GM13976 (cell line): ENCODE results near the gene ASPHD1.
"Not testable (repeated sequence)": the region's sequence is repeated elsewhere in the genome, so short reads cannot be mapped to it uniquely, and the experiment has no call there.

Source experiments
- DNase-seq: peaks from one replicate; pipeline ENCODE4 v3.0.0; 2012; ENCODE audit warnings: low spot score
- in situ Hi-C: fragments of 300-500 bp; cut with MboI; formaldehyde crosslinking; loops from one replicate; pipeline ENCODE4 v1.12.0; 2022; ENCODE audit warnings: low sequenced_read_pairs, mixed read lengths, inconsistent platforms; ENCODE audit not compliant: unreplicated experiment
- TF ChIP-seq, protein P1 (sequence below): IDR thresholded peaks from 2 replicates; pipeline ENCODE4 v1.5.1; 2012; ENCODE audit warnings: borderline replicate concordance, mild to moderate bottlenecking; ENCODE audit not compliant: insufficient read depth; ENCODE audit errors: extremely low read depth, missing control alignments, control extremely low read depth

The ASPHD1 gene

DNA sequence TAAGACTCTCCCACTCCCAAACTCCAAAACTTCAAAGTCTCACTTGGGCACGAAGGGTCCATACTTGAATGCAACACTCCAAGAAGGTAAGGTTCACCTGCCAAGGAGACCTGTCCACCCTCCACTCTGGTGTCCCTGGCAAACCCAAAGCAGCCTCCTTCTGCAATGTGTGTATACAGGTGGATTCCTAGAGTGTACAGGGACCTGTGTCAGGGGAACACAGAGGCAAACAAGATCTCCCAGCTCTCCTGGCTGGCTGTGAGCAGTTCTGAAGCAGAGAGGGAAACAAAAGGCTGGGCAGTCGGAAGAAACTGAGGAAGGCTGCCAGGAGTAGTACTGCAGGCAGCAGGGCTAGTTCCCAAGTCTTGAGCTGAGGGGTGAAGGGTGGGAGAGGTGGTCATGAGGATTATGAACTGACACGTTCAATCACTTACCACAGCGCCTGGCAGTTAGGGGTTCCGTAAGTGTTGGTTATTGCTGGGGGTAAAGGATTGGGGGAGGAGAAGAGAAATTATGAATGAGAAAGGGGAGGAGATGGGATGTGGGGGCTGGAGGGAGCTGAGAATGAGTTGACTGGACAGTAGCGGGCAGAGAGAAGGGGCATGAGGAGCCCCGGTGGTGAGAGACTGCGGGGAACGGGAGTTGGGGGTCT, 24.9 kb downstream of the ASPHD1 start:
- TF ChIP-seq, protein P1, sequence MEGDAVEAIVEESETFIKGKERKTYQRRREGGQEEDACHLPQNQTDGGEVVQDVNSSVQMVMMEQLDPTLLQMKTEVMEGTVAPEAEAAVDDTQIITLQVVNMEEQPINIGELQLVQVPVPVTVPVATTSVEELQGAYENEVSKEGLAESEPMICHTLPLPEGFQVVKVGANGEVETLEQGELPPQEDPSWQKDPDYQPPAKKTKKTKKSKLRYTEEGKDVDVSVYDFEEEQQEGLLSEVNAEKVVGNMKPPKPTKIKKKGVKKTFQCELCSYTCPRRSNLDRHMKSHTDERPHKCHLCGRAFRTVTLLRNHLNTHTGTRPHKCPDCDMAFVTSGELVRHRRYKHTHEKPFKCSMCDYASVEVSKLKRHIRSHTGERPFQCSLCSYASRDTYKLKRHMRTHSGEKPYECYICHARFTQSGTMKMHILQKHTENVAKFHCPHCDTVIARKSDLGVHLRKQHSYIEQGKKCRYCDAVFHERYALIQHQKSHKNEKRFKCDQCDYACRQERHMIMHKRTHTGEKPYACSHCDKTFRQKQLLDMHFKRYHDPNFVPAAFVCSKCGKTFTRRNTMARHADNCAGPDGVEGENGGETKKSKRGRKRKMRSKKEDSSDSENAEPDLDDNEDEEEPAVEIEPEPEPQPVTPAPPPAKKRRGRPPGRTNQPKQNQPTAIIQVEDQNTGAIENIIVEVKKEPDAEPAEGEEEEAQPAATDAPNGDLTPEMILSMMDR: no peak
- in situ Hi-C loops: no loop called here
- no peak for DNase-seq

DNA sequence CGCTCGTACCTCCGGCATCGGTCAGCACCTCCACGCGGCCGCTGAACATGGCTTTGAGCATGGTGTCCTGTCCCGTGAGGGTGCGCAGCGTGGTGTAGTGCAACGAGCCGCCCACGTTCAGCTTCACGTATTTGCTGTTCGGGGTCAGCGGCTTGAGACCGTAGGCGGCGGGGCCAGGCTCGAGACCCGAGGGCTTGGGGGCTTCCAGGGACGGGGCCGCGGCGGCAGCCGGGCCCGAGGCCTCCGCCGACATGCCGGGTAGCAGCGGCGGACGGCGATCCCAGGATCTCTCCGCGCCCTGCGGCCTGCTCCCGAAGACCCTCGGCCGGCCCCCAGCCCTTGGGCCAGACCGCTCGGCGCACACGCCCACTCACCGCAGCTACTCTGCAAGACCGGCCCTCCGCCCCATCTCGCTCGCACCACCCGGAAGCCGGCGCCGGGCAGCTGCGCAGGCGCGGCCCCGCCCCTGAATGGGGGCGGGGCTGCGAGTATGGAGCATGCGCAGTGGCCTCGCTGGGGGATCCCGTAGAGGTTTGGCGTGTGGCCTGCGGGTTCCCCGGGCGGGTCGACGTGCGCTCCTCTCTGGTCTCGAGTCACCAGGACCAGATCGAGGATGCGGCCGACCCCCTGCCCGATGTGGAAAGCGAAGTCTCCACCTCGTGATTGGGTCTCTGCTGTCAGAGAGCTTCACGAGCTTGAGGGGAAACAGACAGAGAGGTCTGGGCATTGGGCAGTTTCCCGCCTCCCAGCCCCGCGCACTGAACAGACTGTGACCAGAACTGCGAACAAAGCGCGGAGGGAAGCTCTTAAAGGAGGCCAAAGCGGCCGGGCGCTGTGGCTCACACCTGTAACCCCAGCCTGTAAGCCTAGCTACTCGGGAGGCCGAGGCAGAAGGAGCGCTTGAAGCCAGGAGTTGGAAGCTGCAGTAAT, 25.8 kb downstream of the ASPHD1 start, which contains the start of gene KCTD13:
TSS of gene KCTD13 (minus strand) at position 446 of the 930 bp plus-strand sequence. CDS start at position 253, 193 bp downstream.
- TF ChIP-seq, protein P1: no peak
- in situ Hi-C loops: no loop called here
- peak; percentile 100 for DNase-seq

DNA sequence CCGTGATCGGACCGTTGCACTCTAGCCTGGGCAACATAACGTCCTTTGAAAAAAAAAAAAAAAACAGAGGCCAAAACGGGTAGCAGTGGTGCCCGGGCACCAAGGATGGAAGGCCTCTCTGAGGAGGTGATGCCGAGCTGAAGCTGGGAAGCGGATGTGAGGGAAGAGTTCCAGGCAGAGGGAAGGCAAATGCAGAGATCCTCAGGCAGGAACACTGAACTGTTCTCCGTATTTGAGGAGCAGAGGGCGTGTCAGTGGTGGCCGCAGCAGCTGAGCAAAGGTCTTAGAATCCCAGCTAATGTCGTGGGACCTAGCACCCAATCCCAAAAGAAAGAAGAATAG, 26.4 kb downstream of the ASPHD1 start:
- TF ChIP-seq, protein P1: no peak
- DNase-seq: no peak
- in situ Hi-C loops: no loop called here

DNA sequence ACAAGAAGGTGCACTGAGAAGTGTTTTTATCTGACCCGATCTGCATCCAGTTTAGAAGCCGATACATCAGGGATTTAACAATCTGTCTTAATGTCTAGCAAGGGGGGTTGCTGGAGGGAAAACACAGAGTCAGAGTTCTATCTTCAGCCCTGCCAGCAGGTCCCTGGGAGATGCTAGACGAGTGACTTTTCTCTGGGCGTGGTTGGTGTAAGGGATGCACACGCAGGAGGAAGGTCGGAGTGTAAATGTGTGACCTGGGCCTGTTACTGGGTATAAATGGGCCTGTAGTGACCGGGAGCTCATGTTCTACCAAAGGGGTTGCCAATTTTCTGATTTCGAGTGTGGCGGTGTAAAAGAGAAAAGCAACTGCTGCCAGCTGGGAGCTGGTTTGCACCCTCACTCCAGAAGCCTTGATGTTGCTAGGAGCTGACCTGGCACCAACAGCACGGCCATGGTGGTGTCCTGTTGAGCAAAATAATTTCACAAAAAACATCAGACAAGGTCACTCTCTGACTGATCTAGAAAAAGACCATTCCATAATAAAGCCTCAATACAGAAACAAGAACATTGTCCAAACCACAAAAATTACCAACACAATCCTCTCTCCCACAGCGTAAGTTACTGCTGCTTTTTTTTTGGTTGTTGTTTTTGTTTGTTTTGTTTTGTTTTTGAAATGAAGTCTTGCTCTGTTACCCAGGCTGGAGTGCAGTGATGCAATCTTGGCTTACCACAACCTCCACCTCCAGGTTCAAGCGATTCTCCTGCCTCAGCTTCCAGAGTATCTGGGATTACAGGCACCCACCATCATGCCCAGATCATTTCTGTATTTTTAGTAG, 27.0 kb downstream of the ASPHD1 start:
- DNase-seq: no peak
- TF ChIP-seq, protein P1: no peak
- in situ Hi-C loops: no loop called here

DNA sequence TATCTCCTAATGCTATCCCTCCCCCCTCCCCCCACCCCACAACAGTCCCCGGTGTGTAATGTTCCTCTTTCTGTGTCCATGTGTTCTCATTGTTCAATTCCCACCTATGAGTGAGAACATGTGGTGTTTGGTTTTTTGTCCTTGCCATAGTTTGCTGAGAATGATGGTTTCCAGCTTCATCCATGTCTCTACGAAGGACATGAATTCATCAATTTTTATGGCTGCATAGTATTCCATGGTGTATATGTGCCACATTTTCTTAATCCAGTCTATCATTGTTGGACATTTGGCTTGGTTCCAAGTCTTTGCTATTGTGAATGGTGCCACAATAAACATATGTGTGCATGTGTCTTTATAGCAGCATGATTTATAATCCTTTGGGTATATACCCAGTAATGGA, 31.5 kb downstream of the ASPHD1 start:
- in situ Hi-C loops, DNase-seq: not testable (repeated sequence)

DNA sequence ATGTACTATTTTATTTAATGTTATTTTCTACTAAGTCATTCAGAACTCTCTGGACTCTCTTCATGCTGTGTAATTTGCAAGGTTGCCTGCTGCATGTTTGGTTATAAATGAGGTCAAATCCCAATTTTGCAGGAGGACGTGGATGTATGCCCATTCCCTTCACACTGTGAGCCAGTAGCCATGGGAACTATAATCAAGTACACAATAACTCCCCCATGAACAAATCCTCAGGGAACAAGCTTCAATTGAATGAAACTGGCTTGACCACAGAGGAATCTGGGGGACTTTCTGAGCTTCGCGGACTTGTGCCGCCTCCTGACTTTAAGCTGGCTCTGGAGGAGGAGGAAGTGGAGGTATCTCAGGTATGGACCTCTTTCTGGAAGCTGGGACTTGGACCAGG, 40.4 kb downstream of the ASPHD1 start:
- in situ Hi-C loops: no loop called here
- TF ChIP-seq, protein P1: no peak

More for the DNA sequence above, 40.4 kb downstream of the ASPHD1 start:
- DNase-seq: no peak
